IMR-90 (cell line): ENCODE results near the gene FNDC1. TPM values are rescaled to one million over a fixed set of nuclear protein-coding genes. Genes with fewer than 3 reads are reported as not detected.

Source experiments
- ATAC-seq: fragments of 200-7000 bp; cut with Tn5 transposase; 2 replicates; pipeline ENCODE4 v1.9.1; 2020; ENCODE audit warnings: low read depth, mild to moderate bottlenecking, moderate library complexity
- BruUV-seq: library from RNA; stranded (reverse); fragments of 400-500 nt; replicated peaks from 2 replicates; lab custom pipeline; 2021; lab: Mats Ljungman, UMichigan
- CTCF ChIA-PET: fragments of 300-600 bp; formaldehyde crosslinking; extraction: SDS; loops from one replicate; lab custom pipeline; 2021; ENCODE audit warnings: antibody characterized with exemption; lab: Yijun Ruan, JAX
- POLR2A ChIA-PET: fragments of 300-600 bp; sonication (Branson Sonifier 250); formaldehyde crosslinking; loops from one replicate; lab custom pipeline; 2022; ENCODE audit warnings: antibody characterized with exemption; ENCODE audit not compliant: unreplicated experiment; lab: Charles Lee
- DNase-seq: peaks from one replicate; pipeline ENCODE4 v3.0.0; 2013
- H2AFZ ChIP-seq: replicated peaks from 2 replicates; pipeline ENCODE3; 2013; ENCODE audit warnings: low read length, mild to moderate bottlenecking; ENCODE audit not compliant: poor library complexity
- H2AK5ac ChIP-seq: 2 replicates; pipeline ENCODE4 v1.6.1; 2013; ENCODE audit warnings: low read depth, low read length, inconsistent platforms
- H2AK9ac ChIP-seq: replicated peaks from 2 replicates; pipeline ENCODE3; 2013; ENCODE audit warnings: mild to moderate bottlenecking, low read depth, low read length, moderate library complexity; ENCODE audit not compliant: poor library complexity
- H2BK120ac ChIP-seq: 2 replicates; pipeline ENCODE4 v1.6.1; 2013; ENCODE audit warnings: low read depth, low read length, inconsistent platforms
- H2BK15ac ChIP-seq: 3 replicates; pipeline ENCODE4 v1.6.1; 2013; ENCODE audit warnings: low read depth, low read length, inconsistent platforms
- H2BK20ac ChIP-seq: 2 replicates; pipeline ENCODE4 v1.6.1; 2013; ENCODE audit warnings: low read depth, mild to moderate bottlenecking, inconsistent platforms, low read length, moderate library complexity
- H2BK5ac ChIP-seq: 2 replicates; pipeline ENCODE4 v1.6.1; 2013; ENCODE audit warnings: mild to moderate bottlenecking, low read depth, low read length, inconsistent platforms; ENCODE audit not compliant: poor library complexity, severe bottlenecking
- H3K14ac ChIP-seq: replicated peaks from 2 replicates; pipeline ENCODE4 v1.6.1; 2013; ENCODE audit warnings: low read depth, low read length, inconsistent platforms
- H3K18ac ChIP-seq: 2 replicates; pipeline ENCODE4 v1.6.1; 2013; ENCODE audit warnings: low read depth, low read length, control low read depth
- H3K23ac ChIP-seq: 2 replicates; pipeline ENCODE4 v1.6.1; 2013; ENCODE audit warnings: low read depth, low read length, inconsistent platforms
- H3K27ac ChIP-seq: 2 replicates; pipeline ENCODE4 v1.5.1; 2013; ENCODE audit warnings: mild to moderate bottlenecking, control low read depth, low read length; ENCODE audit not compliant: insufficient read depth
- H3K27me3 ChIP-seq: 2 replicates; pipeline ENCODE4 v1.6.1; 2013; ENCODE audit warnings: low read length; ENCODE audit not compliant: control insufficient read depth, insufficient read depth
- H3K36me3 ChIP-seq: 2 replicates; pipeline ENCODE4 v1.6.1; 2013; ENCODE audit warnings: low read length, mixed read lengths; ENCODE audit not compliant: control insufficient read depth, insufficient read depth
- H3K4ac ChIP-seq: 2 replicates; pipeline ENCODE4 v1.6.1; 2013; ENCODE audit warnings: low read depth, low read length, inconsistent platforms
- H3K4me1 ChIP-seq: 2 replicates; pipeline ENCODE4 v1.6.1; 2013; ENCODE audit warnings: low read length, mixed read lengths; ENCODE audit not compliant: control insufficient read depth, insufficient read depth
- H3K4me2 ChIP-seq: 2 replicates; pipeline ENCODE4 v1.6.1; 2013; ENCODE audit warnings: low read depth, mild to moderate bottlenecking, control low read depth, low read length, moderate library complexity
- H3K4me3 ChIP-seq: 2 replicates; pipeline ENCODE4 v1.5.1; 2013; ENCODE audit warnings: low read depth, mild to moderate bottlenecking, control low read depth, low read length, moderate library complexity; ENCODE audit not compliant: insufficient read depth
- H3K56ac ChIP-seq: 2 replicates; pipeline ENCODE4 v1.6.1; 2013; ENCODE audit warnings: low read length, inconsistent platforms; ENCODE audit not compliant: insufficient read depth; ENCODE audit errors: extremely low read depth
- H3K79me1 ChIP-seq, 2 experiments: 2 replicates each; pipeline ENCODE4 v1.6.1; 2013; ENCODE audit warnings: low read length in 2 of 2, inconsistent platforms in 1 of 2, low read depth in 1 of 2
- H3K9ac ChIP-seq: 2 replicates; pipeline ENCODE4 v1.6.1; 2013; ENCODE audit warnings: low read depth, low read length, control low read depth
- H3K9me1 ChIP-seq: 2 replicates; pipeline ENCODE4 v1.6.1; 2013; ENCODE audit warnings: low read length, inconsistent platforms; ENCODE audit not compliant: insufficient read depth
- H3K9me3 ChIP-seq: 2 replicates; pipeline ENCODE4 v1.6.1; 2013; ENCODE audit warnings: low read length; ENCODE audit not compliant: control insufficient read depth, insufficient read depth
- H4K20me1 ChIP-seq: 2 replicates; pipeline ENCODE4 v1.6.1; 2013; ENCODE audit warnings: low read length, inconsistent platforms; ENCODE audit not compliant: insufficient read depth
- H4K5ac ChIP-seq: 2 replicates; pipeline ENCODE4 v1.6.1; 2013; ENCODE audit warnings: mild to moderate bottlenecking, low read depth, low read length, control low read depth
- H4K8ac ChIP-seq, 2 experiments: 2 replicates each; pipeline ENCODE4 v1.6.1; 2013; ENCODE audit warnings: low read depth in 2 of 2, low read length in 2 of 2, control low read depth in 1 of 2, inconsistent platforms in 1 of 2
- H4K91ac ChIP-seq: 2 replicates; pipeline ENCODE4 v1.6.1; 2013; ENCODE audit warnings: low read depth, low read length, inconsistent platforms; ENCODE audit not compliant: insufficient read depth
- BHLHE40 ChIP-seq: fragments of 150-350 bp; IDR thresholded peaks from 2 replicates; pipeline ENCODE4 v1.6.1; 2016; ENCODE audit warnings: mild to moderate bottlenecking, low read depth, low read length
- CEBPB ChIP-seq: IDR thresholded peaks from 2 replicates; pipeline ENCODE4 v1.6.1; 2012; ENCODE audit warnings: low read depth, low read length, improper control_type of control experiment
- FOS ChIP-seq: fragments of 150-350 bp; IDR thresholded peaks from 2 replicates; pipeline ENCODE4 v1.6.1; 2016; ENCODE audit warnings: low read depth, low read length
- MAFK ChIP-seq: IDR thresholded peaks from 2 replicates; pipeline ENCODE4 v1.6.1; 2012; ENCODE audit warnings: low read depth, low read length, improper control_type of control experiment
- MAZ ChIP-seq: IDR thresholded peaks from 2 replicates; pipeline ENCODE4 v1.6.1; 2012; ENCODE audit warnings: low read depth, mild to moderate bottlenecking, low read length, improper control_type of control experiment, moderate library complexity, borderline replicate concordance
- MXI1 ChIP-seq: IDR thresholded peaks from 2 replicates; pipeline ENCODE4 v1.6.1; 2012; ENCODE audit warnings: low read depth, mild to moderate bottlenecking, low read length, moderate library complexity, borderline replicate concordance
- POLR2A ChIP-seq: IDR thresholded peaks from 2 replicates; pipeline ENCODE4 v1.6.1; 2012; ENCODE audit warnings: mild to moderate bottlenecking, low read depth, low read length
- RAD21 ChIP-seq: IDR thresholded peaks from 2 replicates; pipeline ENCODE4 v1.6.1; 2012; ENCODE audit warnings: low read length, improper control_type of control experiment
- RFX5 ChIP-seq: IDR thresholded peaks from 2 replicates; pipeline ENCODE4 v1.8.0; 2012; ENCODE audit warnings: low read depth, mild to moderate bottlenecking, low read length, moderate library complexity
- SMC3 ChIP-seq: fragments of 150-350 bp; IDR thresholded peaks from 2 replicates; pipeline ENCODE4 v1.6.1; 2016; ENCODE audit warnings: low read depth, mild to moderate bottlenecking, antibody characterized with exemption, low read length, moderate library complexity
- WGBS, 2 experiments: methylation state at CpG; one replicate each; pipeline versions ENCODE4 v1.1.5 to v1.1.7; 2013; ENCODE audit warnings: missing lambda C conversion rate in 2 of 2; ENCODE audit not compliant: insufficient read length in 1 of 2; ENCODE audit errors: extremely low coverage in 2 of 2; 5-methylcytosine and 5-hydroxymethylcytosine counted together
- dilution Hi-C: fragments of 300-500 bp; cut with HindIII; formaldehyde crosslinking; loops from one replicate; pipeline ENCODE4 v1.14.3; 2018; ENCODE audit warnings: low sequenced_read_pairs; ENCODE audit not compliant: unreplicated experiment
- in situ Hi-C: fragments of 300-500 bp; cut with MboI; formaldehyde crosslinking; loops from 3 replicates; pipeline ENCODE4 v1.14.3; 2019; ENCODE audit warnings: low sequenced_read_pairs, inconsistent platforms, mixed read lengths
- intact Hi-C: fragments of 100-400 bp; cut with micrococcal nuclease; formaldehyde crosslinking; loops from 2 replicates; pipeline ENCODE4 v1.10.0; 2022
- polyA plus RNA-seq, 3 experiments: library from polyadenylated mRNA; depleted of rRNA; stranded (reverse); fragments of >200 nt; gene quantifications; 2 replicates each; pipeline ENCODE4 v1.2.3, GENCODE V29; 2012; ENCODE audit warnings: low replicate concordance in 1 of 3
- total RNA-seq: library from RNA; depleted of rRNA; stranded (reverse); fragments of >200 nt; gene quantifications from 2 replicates; pipeline ENCODE4 v1.2.3, GENCODE V29; 2012
- TF ChIP-seq, protein P1 (sequence below): conservative IDR thresholded peaks from 2 replicates; pipeline ENCODE4 v1.5.1; 2012; ENCODE audit warnings: mild to moderate bottlenecking, low read depth, low read length, improper control_type of control experiment

The FNDC1 gene
- total and polyA plus RNA-seq, 2 of the 4 experiments (the other 2 are of a cell fraction) = 0.03 TPM; not detected in 1

DNA sequence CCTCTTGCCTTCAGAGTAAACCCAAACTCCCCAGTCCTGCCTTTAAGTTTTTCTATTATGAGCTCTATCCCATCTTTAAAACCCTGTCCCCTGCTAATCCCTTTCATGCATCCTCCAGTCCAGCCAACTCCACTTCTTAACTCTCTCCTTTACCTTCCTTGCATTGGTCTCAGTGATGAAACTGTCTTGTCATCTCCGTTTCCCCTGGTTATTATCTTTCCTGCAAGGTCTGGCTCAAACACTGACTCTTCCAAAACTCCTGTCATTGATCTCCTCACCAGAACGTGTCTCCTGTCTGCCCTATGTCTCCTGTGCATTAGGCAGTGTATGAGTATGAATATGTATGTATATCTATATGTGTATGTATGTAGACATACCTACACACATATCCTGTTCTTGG is 11.8 kb upstream of the FNDC1 start:
- Histone ChIP-seq H4K8ac (no peak overlapping the region), H3K4me1 (no peaks in the 10 kb centered on the region), H4K5ac (no peak overlapping the region), H2BK15ac (no peak overlapping the region), H3K14ac (no peak overlapping the region), H3K36me3 (no peaks in the 10 kb centered on the region), H3K4ac (no peak overlapping the region), H3K4me2 (no peak overlapping the region), H3K27ac (no peak overlapping the region), H2BK120ac (no peak overlapping the region), H3K79me1 (no peaks in the 10 kb centered on the region), H2AFZ (no peak overlapping the region), H3K9ac (no peak overlapping the region), H3K9me1 (no peaks in the 10 kb centered on the region), H3K56ac (no peak overlapping the region), H2BK20ac (no peak overlapping the region), H4K91ac (no peak overlapping the region), H3K23ac (no peak overlapping the region), H2AK9ac (no peak overlapping the region), H3K9me3 (no peaks in the 10 kb centered on the region), H3K4me3 (no peak overlapping the region), H3K18ac (no peak overlapping the region), H4K20me1 (no peaks in the 10 kb centered on the region), H2BK5ac (no peak overlapping the region), H3K27me3 (peaks cover 8% of the 10 kb centered on the region), H2AK5ac (no peak overlapping the region)
- ATAC-seq (no peak), DNase-seq (no peak)
- ChIA-PET POLR2A (no interaction called here), CTCF (no interaction called here)
- WGBS, 2 experiments = no CpG with 5 or more reads among the region's 2 CpGs
- dilution Hi-C loops (no loop called here), intact Hi-C loops (no loop called here), in situ Hi-C loops (no loop called here)
- no peak for TF ChIP-seq MAFK
- no peak for TF ChIP-seq FOS
- TF ChIP-seq BHLHE40 = no peak
- TF ChIP-seq RAD21 = no peak
- TF ChIP-seq MAZ = no peak
- TF ChIP-seq SMC3 = no peak
- TF ChIP-seq POLR2A = no peak
- TF ChIP-seq MXI1 = no peak
- TF ChIP-seq RFX5 = no peak
- no peak for TF ChIP-seq CEBPB
- TF ChIP-seq, protein P1, sequence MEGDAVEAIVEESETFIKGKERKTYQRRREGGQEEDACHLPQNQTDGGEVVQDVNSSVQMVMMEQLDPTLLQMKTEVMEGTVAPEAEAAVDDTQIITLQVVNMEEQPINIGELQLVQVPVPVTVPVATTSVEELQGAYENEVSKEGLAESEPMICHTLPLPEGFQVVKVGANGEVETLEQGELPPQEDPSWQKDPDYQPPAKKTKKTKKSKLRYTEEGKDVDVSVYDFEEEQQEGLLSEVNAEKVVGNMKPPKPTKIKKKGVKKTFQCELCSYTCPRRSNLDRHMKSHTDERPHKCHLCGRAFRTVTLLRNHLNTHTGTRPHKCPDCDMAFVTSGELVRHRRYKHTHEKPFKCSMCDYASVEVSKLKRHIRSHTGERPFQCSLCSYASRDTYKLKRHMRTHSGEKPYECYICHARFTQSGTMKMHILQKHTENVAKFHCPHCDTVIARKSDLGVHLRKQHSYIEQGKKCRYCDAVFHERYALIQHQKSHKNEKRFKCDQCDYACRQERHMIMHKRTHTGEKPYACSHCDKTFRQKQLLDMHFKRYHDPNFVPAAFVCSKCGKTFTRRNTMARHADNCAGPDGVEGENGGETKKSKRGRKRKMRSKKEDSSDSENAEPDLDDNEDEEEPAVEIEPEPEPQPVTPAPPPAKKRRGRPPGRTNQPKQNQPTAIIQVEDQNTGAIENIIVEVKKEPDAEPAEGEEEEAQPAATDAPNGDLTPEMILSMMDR = no peak
- BruUV-seq = no TSS peak
